HCT116 (cell line): ENCODE measurements around the gene SCN2B.

Experiments used
- CBX3 ChIP-seq: IDR thresholded peaks from 2 replicates; pipeline ENCODE4 v1.6.1; 2012; ENCODE audit warnings: low read depth
- FOSL1 ChIP-seq: IDR thresholded peaks from 2 replicates; pipeline ENCODE4 v1.6.1; 2012; ENCODE audit warnings: low read depth
- MAX ChIP-seq: IDR thresholded peaks from 2 replicates; pipeline ENCODE4 v1.6.1; 2012
- POLR2AphosphoS5 ChIP-seq: IDR thresholded peaks from 2 replicates; pipeline ENCODE4 v1.6.1; 2011; ENCODE audit warnings: mild to moderate bottlenecking, low read depth, low read length, moderate library complexity
- RAD21 ChIP-seq: IDR thresholded peaks from 2 replicates; pipeline ENCODE4 v1.6.1; 2012; ENCODE audit warnings: low read depth, mild to moderate bottlenecking
- REST ChIP-seq: IDR thresholded peaks from 2 replicates; pipeline ENCODE4 v1.6.1; 2012; ENCODE audit warnings: low read depth
- SP1 ChIP-seq: IDR thresholded peaks from 2 replicates; pipeline ENCODE4 v1.6.1; 2012; ENCODE audit warnings: low read depth
- SRF ChIP-seq: IDR thresholded peaks from 2 replicates; pipeline ENCODE4 v1.6.1; 2012; ENCODE audit warnings: low read depth
- YY1 ChIP-seq: IDR thresholded peaks from 2 replicates; pipeline ENCODE4 v1.6.1; 2011; ENCODE audit warnings: low read length, low read depth, moderate library complexity, mild to moderate bottlenecking; ENCODE audit not compliant: insufficient replicate concordance; ENCODE audit errors: extremely low read depth
- TF ChIP-seq, protein P1 (sequence below), 3 experiments: fragments of 200-600 bp in 1 of 3; sonication (generic) in 1 of 3; IDR thresholded peaks in 2 of 3; conservative IDR thresholded peaks in 1 of 3; 2 replicates each; pipeline ENCODE4 v1.5.1; 2012 to 2017; ENCODE audit warnings: low read depth in 2 of 3, low read length in 2 of 3, antibody characterized with exemption in 1 of 3, borderline replicate concordance in 1 of 3, control low read depth in 1 of 3, mild to moderate bottlenecking in 1 of 3, mixed read lengths in 1 of 3, mixed run types in 1 of 3, moderate library complexity in 1 of 3; ENCODE audit not compliant: insufficient read depth in 1 of 3

DNA sequence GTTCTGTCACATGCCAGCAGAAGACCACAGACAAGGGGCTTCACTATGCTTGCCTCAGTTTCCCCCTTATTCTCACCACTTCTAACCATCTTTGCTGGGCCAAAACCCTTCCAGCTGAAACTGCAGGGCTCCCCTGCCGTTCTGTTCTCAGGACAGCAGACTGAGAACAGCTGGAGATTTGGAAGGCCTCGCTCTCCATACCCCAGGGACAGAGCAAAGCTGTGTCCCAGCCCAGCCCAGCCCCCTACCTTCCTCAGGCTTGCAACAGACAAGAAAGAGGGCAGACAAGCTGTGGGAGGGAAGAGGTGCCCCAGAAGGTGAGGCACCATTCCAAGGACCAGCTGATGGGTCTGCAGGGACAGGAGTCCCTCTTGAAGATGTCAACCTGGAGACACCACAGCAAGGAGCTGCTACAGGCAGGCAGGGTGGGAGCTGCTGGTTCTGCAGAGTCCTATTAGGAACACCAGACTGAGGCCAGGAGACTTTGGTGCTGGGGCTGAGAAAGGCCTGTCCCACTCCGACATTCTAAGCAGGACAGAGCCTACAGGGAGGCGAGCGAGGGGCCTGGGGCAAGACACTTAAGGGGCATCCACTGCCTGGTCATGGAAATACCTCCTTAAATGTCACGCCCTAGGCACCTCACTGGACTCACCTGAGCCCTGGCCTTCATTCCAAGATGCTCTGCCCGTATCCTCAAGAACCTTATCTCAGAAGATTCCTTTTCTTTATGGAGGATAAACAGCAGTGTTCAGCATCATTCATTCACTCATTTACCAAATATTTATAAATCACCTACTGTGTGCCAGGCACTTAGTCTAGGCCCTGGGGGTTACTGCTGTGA lies 6.9 kb downstream of the SCN2B start:
- TF ChIP-seq MAX (no peak), CBX3 (no peak), POLR2AphosphoS5 (no peak), RAD21 (no peak), YY1 (no peak), REST (no peak), SP1 (no peak), SRF (no peak), FOSL1 (no peak)
- TF ChIP-seq, protein P1, sequence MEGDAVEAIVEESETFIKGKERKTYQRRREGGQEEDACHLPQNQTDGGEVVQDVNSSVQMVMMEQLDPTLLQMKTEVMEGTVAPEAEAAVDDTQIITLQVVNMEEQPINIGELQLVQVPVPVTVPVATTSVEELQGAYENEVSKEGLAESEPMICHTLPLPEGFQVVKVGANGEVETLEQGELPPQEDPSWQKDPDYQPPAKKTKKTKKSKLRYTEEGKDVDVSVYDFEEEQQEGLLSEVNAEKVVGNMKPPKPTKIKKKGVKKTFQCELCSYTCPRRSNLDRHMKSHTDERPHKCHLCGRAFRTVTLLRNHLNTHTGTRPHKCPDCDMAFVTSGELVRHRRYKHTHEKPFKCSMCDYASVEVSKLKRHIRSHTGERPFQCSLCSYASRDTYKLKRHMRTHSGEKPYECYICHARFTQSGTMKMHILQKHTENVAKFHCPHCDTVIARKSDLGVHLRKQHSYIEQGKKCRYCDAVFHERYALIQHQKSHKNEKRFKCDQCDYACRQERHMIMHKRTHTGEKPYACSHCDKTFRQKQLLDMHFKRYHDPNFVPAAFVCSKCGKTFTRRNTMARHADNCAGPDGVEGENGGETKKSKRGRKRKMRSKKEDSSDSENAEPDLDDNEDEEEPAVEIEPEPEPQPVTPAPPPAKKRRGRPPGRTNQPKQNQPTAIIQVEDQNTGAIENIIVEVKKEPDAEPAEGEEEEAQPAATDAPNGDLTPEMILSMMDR (IDR thresholded peaks at IDR 0.05 in 2 of 3, conservative IDR thresholded peaks at IDR 0.05 in 1 of 3; ENCODE audit: borderline replicate concordance in 1 of 3, insufficient read depth in 1 of 3, low read depth in 2 of 3, low read length in 2 of 3): no peak
